GM19099 (cell line): Measurements from ENCODE around the gene LPAR1.

Experiments
- POLR2A ChIP-seq: IDR thresholded peaks from 3 replicates; pipeline ENCODE4 v1.6.1; 2011; ENCODE audit warnings: low read depth; ENCODE audit not compliant: insufficient read length; ENCODE audit errors: extremely low read depth

The LPAR1 gene

DNA sequence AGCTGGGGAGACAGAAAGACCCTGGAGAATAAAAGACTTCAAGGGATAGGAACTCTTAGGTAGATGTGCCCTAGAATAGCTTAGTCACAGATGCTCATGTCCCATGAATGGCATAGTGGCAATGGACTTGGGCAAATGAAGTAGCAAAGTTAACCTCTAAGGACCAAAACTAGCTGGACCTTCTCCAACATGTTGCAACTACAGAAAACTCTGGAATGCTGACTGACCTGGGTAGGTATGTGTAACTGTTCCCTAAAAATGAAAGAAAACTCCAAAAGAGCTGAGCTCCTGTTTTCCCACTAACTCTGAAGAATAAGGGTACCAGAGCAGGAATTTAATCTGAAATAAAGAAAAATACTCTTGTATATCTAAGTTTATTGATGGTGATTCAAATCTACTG, 12.5 kb upstream of the LPAR1 start:
- no peak for TF ChIP-seq POLR2A

DNA sequence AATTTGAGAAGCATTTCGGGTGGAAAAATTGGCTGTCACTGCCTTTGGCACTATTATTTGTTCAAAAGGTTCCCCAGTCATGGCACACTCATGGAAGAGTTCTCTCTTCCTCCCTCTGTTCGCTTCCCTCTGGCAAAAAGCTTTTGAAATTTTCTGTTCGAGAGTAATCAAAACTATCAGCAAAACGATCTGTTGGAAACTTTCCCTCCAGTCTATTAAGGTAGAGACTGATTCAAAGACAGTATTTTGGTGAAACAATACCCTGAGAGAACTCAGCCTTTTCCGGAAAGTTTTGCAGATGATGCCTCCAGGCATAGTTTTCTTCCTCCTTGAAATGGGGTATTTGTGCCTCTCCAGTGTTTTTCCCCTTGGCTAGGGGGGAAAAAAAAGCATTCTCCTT, 3.6 kb upstream of the LPAR1 start:
- no peak for TF ChIP-seq POLR2A

DNA sequence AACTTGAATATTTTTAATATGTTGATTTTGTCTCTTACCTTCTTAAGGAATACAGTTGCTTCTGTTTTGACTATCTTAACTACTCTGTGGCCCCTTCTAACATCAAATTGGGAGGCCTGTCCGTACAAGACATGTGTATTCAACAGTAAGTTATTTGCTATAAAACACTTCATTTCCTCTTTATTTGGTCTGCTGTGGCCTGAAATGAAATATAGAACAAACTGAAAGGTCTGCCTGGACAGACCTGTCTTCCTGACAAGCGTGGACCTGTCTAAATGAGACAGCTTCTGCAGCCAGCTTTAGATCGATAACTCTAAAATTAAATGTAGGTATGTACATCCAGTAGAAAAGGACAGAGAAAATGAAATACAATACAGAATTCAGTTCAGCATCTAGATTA, 2.2 kb upstream of the LPAR1 start:
- no peak for TF ChIP-seq POLR2A

DNA sequence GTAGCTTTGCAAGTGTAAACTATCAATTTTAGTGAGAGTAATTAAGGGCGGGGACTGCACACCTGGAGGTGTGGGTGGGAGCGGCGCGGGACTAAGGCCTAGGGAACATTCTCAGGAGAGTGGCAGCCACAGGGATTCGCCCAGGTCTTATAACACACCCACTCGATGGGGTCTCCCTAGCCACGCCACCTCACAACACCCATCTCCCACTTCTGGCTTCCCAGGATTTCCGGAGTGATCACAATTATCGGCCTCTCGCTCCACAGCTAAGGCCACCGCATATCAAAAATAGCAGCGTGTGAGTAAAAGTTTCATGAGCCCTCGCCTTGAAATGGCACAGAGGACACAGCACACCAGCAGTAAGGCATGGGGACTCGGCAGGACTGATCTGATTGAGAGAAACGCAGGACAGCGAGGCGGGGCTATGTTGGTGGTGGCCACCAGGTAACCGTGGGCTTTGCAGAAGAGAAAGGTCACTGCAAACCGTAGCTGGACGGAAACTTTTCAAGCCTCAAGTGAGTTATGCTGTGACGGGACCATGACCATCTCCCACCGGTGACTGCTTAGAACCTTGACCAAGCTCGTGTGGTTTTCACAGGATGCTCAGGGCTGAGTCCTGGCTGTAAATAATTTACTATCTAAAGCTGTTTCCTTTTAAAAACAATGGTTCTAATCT, 1.1 kb upstream of the LPAR1 start:
- no peak for TF ChIP-seq POLR2A

DNA sequence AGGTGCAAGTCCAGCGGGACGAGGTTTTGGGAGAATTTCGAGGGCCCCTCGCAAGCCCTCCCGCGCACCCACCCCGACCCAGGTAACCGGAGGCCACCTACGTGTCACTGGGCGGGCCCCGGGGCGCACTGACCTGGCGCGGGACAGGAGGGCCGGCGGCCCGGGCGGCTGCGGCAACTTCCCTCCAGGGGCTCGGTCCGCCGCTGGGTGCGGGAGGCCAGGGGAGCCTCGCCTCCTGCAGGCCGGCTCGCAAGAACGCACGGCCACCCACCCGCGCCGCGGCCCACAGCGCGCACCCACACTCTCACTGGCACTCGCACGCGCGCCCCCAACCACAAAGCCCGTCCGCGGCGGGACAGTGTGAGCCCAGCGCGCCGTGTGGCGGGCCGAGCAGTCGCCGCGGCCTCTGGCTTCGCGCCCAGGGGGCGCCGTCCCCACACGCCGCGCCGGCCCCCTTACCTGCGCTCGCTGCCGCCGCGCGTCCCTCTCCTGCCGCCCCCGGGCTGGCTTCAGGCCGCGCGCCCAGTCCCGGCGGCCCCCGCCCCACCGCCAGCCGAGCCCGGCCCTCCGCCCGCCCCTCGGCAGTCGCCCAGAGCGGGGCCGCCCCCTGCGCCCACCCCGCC, 451 bp downstream of the LPAR1 start:
- TF ChIP-seq POLR2A, result no peak

DNA sequence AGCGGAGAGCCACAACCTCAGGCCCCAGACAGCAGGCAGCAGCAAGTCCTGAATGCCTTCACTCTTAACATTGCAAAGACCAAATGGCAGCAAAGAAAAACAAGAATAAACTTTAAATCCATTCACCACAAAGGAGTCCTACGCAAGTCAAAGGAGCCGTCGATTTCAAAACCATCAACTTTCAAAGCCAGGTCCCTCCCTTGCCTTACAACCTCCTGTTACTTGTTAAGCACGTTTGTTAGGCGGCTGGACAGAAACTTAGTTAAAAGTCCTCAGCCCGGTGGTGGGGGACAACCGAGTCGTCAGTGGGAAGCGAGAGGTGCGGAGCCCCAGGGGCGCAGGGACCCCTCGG, 938 bp downstream of the LPAR1 start:
- TF ChIP-seq POLR2A, result no peak

DNA sequence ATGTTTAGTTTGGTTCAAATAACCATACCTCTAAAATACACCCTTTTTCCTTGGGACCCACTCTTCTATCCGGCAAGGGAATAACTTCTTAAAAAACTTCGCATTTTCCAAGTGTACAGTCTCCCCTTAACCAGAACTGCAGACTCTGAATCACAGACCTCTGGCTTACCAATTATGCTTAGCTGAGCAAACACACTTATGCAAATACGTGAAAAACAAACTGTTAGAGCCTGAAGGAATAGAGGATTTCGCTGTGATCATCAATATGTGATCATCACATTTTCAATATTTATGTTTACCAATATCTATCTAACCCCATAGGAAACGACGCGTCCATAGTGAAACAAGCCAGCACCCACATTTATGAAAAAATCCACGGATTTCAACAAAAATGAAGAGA, 1.3 kb downstream of the LPAR1 start:
- no peak for TF ChIP-seq POLR2A

DNA sequence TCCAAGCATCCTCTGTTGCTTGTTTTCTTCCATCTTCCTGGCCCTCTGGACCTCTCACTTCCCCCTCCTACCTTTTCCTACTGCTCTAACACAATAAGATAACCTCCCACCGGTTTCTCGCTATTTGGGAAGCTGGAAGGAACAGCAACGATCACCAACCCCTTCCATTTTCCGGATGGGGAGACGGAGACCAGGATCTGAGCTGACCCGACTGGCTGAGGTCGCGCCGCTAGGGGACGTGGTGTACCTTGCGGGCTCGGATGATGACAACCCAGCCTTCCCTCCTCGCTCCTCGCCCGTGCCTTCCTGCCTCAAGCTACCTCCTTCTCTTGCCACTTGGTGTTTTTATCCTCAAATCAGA, 1.9 kb downstream of the LPAR1 start:
- TF ChIP-seq POLR2A, result no peak

DNA sequence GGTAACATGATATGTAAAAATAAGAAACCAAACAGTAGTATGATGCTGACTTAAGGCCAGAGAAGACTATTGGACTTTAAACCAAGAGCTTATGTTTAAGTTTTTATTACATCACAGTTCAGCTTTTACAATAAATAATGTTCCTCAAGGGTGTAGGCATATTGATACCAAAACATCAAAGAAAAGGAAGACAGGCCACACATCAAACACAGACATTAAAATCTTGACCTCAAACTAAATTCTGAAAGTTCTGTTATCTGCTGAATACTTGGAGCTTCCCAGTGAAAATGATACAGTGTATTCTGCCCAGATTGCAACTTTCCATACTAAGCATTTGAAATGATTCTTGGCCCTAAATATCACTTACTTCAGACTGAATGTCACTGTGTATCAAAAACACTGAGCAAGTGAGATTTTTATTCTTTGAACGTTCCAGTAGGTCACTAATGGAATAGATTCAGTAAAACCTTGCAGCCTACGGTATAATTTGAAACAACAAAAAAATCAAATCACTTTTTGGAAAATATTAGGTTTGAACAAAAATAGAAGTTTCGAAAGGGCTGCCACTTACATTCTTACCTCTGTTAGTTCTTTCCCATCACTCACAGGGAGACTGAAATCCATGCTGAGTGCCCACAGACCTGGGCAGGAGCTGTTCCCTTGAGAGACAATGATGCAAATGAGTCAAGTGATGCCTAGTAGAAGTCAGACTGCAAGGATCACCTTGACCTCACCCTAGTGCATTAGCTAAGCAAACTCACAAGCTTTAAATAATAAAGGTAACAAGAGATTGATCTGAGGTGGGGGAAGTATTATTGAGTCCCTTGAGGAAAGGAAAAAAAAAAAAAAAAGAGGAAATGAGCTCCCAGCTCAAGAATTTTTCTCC, 2.5 kb downstream of the LPAR1 start:
- TF ChIP-seq POLR2A, result no peak

DNA sequence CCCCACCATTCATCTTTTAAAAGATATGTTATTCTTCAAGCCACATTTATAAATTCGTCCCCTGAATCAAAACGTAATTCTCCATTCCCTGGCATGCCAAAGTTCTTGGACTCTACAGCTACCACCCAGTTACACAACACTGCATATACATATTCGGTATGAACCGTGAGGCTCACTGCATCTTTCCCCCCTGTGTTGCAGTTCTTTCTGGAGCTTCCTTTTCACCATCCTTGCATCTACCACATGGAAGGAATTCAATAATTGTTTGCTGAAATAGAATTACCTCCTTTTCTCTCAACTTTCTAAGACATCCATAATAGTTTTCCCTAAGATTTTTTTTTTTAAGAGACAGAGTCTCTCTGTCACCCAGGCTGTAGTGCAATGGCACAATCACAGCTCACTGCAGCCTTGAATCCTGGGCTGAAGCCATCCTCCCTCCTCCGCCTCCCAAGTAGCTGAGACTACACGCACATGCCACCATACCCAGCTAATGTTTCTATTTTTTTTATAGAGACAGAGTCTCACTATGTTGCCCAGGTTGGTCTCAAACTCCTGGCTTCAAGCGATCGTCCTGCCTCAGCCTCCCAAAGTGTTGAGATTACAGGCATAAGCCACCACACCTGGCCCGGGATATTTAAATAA, 3.3 kb downstream of the LPAR1 start:
- no peak for TF ChIP-seq POLR2A

DNA sequence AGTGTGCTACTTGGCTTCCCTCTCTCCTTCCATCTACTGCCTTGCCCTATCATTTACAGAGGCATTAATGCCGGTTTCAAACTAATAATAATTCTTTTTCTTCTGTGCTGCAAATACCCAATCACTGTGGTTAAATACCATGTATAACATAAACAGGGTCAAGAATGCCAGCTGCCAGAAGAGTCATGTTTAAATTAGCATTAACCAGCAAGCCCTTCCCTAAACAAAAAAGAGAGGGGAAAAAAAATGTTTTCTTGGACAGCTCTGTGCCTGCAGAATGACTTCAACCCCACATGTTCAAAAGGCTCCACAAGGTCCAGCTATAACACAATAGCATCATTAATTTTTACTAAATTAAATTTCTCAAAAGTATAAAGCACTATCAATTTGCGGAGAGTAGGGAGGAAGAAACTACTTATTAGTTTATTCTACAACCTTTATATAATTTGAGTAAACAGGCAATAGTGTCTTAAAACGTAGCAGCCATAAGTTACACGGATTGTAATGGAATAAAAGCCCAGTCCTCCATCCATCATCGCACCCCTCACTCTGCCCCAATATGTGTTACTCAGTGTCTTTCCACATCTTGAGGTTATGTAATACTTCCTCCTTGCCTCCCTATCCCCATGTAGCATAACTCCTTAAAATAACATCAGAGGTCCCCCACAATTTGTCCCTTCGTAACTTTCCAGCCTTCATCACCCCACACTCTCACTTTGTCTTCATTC, 3.9 kb downstream of the LPAR1 start:
- no peak for TF ChIP-seq POLR2A

DNA sequence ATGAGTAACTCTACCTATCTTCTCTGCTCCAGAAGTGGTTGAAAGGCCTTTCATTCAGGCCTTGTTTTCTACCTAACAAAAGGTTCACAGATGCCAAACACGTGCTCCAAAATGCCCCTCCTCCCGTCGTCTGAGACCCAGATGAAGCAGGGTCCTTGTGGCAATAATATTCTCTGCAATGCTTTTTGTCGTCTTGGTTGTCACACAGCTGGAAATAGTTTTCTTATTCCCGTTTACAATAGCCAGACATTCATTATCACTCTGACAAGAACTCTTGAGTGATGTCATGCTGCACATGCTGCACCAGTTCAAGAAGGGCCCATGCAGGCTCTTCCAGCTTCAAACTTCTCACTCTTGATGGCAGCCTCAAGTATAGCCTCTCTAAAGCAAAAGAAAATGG, 7.8 kb downstream of the LPAR1 start:
- no peak for TF ChIP-seq POLR2A

DNA sequence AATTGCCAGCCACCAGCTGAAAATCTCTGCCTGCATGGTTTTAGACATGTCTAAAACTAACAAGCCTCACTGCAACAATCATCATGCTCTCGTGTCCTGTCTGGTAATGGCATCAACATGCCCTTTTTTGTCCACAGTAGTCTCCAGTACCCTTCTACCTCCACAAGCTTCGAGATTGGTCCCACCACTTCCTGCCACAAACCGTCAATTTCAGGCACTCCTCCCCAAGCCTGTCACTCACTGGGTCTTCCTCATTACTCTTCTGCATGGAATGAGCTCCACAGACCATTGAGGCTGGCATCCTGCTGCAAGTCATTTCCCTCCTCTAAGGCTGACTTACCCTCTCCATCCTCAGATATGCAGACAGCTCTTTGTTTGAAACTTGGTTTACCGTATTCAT, 9.0 kb downstream of the LPAR1 start:
- TF ChIP-seq POLR2A, result no peak

DNA sequence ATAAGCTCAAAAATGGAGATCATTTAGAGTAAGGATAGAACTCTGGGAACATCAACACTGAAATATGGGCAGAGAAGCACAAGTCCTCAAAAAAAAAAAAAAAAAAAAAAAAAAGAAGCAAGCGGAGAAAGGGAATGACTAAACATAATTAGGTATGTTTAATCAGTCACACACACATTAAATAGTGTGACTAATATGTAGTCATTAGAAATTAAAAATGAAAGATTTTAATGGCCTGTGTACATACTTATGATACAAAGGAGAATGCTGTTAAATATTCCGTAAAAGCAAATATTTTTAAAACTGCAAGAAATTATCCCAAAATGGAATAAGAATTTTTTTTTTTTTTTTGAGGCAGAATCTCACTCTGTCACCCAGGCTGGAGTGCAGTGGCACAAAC, 10.5 kb downstream of the LPAR1 start:
- TF ChIP-seq POLR2A, result no peak

DNA sequence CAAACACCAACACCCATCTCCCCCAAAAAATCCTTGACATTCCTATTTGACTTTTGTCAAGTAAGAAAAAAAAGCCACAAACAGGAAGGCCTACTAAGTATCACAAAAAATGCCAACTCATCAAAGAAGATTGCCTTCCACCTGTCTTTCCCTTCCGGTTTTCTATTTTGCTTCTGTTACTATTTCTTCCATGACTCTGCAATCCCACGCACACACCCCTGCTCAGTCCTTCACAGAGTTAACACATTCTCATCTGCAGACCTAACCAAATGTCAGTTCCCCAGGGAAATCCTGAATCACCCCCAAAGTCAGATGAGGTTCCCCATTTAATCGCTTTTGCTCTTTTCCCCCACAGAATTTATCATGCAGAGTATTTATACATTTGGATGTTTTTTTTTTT, 15.1 kb downstream of the LPAR1 start:
- no peak for TF ChIP-seq POLR2A
